GM19193 (cell line): ENCODE data around the gene FDXACB1.

Source experiments
- POLR2A ChIP-seq: IDR thresholded peaks from 4 replicates; pipeline ENCODE4 v1.6.1; 2011; ENCODE audit not compliant: insufficient read depth, insufficient read length; ENCODE audit errors: extremely low read depth

FDXACB1 gene, protein sequence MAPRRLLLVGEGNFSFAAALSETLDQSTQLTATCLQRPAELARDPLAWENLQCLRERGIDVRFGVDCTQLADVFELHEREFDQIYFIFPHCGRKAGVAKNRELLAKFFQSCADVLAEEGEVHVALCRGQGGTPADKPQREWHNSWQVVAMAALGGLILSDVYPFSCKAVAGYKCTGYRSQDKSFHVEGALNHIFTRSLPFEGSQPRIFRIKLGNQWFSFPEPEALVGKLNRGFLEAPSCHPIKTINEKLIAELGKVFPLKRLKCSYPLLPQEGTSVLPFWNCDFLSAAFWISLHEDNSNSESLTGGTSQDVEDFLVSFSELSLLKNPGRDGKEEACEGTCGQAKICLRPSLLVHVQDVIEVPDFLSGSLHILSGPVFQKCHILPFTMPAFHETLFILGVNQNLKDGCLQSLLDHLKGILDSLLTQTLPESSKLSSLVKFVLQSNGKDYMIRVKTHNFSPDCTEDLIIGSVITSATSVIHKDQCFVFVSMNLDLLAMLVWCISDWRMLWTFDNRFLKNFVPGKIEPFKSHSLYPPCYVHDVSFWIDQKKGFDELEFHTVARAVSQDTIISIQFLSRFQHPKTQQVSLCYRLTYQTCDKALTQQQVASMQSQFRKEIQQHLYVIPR

DNA sequence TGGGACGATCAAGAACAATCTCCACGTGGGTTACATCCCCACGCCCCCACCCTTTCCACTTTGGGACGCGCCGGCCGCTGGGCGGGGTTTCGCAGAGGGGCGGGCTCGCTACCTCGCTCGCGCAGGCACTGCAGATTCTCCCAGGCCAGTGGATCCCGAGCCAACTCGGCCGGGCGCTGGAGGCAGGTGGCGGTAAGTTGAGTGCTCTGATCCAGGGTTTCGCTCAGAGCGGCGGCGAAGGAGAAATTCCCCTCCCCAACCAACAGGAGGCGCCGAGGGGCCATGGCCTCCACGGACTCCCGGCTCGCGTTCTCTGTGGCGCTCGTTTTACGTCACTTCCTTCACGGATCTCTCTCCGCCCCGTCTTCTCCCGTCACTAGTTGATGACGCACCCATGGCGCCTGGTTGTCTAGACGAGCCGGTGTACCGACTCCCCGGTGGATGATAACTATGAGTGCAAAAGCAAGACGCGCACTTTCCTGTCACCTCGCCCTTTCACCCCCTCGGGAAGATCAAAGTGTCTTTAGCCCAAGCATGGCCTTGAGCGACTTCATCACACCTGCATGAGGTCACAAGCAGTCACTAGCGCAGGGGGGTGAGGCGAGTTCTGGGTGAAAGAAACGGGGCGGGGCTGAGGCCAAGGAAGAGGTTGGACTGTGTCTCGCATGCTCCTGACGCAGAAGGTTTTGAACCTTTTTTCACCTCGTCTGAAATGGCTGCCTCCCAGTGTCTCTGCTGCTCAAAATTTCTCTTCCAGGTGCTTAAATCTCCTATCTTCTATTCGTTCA is at the start of gene FDXACB1, which contains the start of gene CFAP68:
TSS of gene FDXACB1 (minus strand) at position 317 of the 788 bp plus-strand sequence. CDS start at position 284, 33 bp downstream.
TSS of gene CFAP68 (plus strand) at position 693 of the 788 bp plus-strand sequence. CDS start at position 713, 20 bp downstream.
- TF ChIP-seq POLR2A: peak; percentile 75

DNA sequence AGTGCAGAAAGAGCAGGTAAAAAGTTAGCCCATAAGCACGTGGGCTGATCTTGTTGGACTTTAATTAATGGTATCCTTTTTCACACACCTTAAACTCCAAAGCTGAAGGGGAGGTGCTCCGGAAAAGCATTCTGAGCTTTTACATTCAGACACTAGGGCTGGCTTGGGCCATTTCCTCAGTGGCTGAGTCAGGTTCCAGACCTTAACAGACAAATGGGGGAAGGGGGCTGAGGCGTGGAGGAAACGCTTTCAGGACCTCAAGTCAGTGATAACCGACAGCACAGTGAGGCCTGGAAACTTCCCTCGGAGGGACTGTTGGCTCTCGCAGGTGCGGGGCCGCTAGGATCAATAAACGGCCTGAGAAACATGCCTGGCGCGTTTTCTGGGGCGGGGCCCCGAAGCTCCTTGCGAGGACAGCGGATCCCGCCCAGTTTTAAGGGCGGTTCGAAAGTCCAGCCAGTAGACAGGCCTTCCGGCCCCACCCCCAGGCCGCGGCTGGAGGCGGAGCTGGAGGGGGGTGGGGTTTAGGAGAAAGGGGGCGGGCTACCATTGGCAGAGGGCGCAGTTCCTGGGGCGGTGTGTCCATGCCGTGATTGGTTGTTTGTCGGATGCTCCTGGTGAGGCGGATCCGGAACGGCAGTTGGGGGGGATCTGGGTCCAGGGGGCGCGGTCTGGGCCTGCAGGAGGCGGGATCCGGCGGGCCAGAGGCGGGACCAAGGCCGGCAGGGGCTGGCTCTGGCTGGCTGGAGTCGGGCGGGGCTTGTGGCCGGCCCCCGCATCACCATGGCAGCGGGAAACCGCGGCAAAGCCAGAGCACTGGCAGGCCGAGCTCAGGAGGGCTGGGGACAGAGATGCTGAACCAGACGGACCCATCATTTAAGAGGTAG is 47.8 kb upstream of the FDXACB1 start:
- peak; percentile 75 for TF ChIP-seq POLR2A

DNA sequence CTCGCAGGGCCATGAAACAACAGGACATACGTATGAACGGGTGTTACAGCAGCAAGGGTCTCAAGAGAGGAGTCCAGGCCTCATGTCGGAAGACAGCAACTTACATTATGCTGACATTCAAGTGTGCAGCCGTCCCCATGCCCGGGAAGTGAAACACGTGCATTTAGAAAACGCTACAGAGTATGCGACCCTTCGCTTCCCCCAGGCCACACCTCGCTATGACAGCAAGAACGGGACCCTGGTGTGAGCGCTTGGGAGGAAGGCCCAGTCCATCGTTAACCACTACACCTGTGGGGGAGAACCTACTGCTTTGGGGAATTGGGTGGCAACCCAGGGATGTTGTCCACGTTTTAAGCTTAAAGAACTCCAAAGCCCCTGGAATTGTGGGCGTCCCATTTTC is 47.0 kb upstream of the FDXACB1 start:
- no peak for TF ChIP-seq POLR2A

DNA sequence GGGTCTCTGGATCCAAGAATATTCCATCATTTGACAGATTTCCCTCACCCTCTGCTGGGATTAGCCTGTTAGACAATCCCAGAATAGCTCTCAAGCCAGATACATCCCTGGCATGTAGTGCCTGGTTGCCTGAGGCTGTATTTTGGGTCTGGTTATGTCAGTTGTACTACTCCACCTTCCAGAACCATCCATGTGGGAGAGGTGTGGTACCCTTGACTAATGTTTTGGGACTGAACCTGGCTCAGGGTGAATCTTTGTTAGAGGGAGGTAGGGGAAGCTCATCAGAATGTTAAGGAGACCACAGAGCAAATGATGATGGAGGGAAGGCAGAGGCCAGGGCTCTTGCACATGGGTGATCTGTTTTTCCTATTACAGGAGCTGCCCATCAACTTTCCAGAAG is 45.0 kb upstream of the FDXACB1 start:
- TF ChIP-seq POLR2A: no peak

DNA sequence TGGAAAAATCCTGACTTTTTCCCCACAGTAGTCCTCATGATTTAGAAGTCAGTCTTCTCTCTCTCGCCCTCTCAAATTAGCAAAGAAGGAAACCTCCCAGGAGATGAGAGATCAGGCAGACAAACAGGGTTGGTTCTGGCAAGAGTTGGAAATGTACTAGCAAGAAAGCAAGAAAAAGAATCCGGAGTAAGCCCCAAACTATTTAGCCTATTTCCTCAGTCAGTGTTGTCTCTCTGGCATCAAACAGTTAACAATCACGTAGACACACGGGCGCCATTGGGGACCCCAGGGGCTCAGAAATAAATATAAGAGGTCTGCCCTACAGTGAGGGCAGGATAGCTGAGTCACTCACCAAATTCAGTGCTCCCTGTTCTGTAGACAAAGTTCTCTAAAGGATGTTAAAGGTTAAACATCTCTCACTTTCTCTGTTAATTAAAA is 44.4 kb upstream of the FDXACB1 start:
- no peak for TF ChIP-seq POLR2A

DNA sequence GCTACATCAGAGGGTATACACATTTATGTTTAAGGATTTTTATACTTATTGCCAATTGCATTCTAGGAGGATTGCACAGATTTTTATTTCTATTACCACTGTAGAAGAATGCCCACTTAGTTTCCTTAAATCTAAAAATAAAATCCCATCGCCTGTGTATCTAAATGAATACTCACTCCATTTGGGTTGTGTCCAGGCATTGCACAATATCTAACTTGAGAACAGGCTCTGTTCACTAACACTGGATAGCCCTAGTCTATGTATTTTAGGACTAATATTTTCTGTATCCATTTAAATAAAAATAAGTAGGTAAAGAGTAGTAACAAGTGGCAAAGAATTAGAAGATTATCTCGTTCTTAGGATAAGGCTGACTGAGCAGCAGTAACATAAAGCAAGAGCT is 43.8 kb upstream of the FDXACB1 start:
- TF ChIP-seq POLR2A: no peak

DNA sequence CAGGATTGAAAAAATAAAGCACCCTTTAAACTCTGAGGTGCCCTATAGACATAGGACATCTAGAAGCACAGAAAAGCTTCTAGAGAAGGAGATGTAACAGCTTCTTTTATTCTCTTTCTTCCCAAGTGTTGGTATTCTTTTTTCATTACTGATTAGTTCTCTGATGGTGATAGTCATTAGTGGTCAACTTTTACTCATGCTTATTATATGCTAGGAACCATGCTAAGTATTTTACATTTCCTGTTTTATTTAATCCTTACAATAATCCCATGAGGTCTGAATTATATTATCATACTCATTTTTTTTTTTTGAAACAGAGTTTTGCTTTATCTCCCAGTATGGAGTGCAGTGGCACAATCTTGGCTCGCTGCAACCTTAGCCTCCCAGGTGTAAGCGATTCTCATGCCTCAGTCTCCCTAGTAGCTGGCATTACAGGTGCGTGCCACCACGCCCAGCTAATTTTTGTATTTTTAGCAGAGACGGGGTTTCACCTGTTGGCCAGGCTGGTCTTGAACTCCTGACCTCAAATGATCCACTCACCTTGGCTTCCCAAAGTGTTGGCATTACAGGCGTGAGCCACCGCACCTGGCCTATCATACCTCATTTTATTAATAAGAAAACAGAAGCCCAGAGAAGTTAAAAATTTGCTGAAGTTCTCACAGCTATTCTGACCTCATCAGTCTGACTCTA is 42.7 kb upstream of the FDXACB1 start:
- TF ChIP-seq POLR2A: no peak

DNA sequence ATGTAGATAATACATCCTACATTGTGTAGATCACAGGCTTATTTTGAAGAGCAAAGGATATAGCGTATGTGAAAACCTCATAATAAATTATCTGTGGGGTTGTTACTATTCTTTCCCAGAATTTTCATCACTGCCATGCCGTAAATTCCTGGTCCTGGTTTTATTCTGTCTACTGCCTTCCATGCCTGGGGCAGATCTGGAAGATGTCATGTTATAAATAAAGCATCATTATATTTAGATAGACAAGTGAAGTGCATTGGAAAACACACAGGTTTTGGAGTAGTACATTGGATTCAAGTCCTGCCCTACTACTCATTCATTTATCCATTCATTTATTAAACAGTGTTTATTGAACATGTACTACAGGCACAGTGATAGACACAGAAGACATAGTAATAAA is 41.9 kb upstream of the FDXACB1 start:
- TF ChIP-seq POLR2A: no peak

DNA sequence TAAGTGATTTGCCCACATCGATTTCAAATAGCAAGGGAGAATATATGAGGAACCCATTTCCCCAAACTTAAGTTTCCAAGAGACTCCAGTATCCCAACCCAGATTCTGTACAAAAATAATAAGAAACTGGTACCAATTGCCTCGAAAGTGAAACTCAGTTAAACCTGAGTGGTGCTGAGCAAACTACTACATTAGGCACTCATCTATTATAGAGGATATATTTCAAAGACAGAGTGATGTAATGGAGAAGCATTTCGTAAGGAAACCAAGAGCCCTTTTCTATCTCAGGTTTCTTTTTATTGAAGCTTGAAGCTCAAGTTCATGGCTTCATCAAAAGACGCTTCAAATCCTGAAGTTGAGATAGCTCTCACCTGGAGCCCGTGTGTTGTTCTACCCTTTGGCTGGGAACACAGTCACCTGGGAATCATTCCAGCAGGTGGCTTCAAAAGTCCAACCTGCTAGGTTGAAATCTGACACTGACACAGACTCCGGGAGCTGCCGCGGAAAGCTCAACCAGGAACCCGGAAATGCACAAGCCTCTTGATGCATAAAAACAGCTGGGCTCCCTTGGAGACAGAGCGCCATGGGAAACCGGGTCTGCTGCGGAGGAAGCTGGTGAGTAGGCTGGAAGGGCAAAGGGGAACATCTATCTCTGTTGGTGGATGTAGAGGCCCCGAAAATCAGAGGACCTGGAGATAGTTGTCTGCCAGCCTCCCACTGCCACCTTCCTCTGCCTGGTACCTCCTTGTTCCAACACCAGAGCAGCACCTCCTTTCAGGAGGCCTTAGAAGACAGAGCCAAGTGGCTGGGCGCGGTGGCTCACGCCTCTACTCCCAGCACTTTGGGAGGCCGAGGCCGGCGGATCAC is 39.7 kb upstream of the FDXACB1 start, which contains the start of gene C11orf52:
TSS of gene C11orf52 (plus strand) at position 524 of the 867 bp plus-strand sequence. CDS start at position 584, 60 bp downstream.
- TF ChIP-seq POLR2A: no peak

DNA sequence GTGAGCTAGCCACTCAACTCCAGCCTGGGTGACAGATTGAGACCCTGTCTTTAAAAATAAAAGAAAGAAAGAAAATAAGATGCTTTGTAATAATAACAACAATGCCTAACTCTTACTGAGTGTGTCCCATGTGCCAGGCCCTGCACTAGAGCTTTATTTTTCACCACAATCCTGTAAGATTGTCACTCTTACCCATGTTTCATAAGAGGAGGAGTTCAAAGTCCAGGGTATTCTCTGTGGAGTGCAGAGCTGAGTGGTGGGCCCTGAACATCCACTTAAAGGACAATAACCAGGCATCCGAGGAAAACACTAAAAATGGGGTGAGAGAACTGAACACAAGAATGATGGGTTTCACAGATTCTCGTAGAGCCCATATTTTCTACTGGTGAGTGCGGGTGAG is 38.8 kb upstream of the FDXACB1 start:
- no peak for TF ChIP-seq POLR2A

DNA sequence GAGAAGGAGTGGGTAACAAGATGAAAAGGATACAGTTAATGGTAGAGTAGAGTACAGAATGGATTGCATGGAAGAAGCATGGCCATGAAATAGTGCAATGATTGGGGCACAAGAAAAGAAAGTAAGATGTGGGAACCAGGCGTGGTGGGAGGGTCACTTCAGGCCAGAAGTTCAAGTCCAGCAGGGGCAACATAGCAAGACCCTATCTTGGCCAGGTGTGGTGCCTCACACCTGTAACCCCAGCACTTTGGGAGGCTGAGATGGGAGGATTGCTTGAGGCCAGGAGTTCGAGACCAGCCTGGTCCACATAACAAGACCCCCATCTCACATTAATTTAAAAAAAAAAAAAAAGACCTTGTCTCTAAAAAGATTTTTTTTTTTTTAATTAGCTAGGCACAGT is 38.3 kb upstream of the FDXACB1 start:
- no peak for TF ChIP-seq POLR2A

DNA sequence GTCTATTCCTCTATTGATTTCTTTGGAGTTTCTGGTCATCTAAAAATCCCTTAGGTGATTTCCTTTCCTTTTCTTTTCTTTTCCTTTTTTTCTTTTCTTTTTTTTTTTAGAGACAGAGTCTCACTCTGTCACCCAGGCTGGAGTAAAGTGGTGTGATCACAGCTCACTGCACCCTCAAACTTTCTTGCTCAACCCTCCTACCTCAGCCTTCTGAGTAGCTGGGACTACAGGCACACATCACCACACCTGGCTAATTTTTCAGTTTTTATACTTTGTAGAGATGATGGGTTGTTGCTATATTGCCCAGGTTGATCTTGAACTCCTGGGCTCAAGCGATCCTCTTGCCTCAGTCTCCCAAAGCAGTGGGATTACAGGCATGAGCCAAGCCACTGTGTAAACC is 37.8 kb upstream of the FDXACB1 start:
- no peak for TF ChIP-seq POLR2A

DNA sequence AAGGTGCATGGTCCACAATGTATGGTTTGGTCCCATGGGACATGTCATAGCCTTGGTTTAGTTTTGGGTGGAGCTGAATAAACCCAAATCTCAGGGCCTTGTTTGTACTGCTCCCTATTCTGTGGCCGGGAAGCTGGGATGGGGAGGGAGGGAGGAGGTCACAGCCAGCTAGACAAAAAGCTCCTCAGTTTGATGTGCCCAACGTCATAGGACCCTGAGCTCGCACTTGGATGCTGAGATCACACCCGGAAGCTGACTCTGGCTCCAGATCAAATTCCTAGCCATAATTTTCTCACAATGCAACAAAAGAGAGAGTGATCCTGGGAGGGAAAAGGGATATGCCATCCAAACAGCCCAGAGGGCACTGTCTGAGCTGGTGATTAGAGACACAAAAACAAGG is 35.0 kb upstream of the FDXACB1 start:
- TF ChIP-seq POLR2A: no peak
